GM18861 (cell line): ENCODE data around the gene GPS2.
"Not testable (repeated sequence)": the region's sequence is repeated elsewhere in the genome, so short reads cannot be mapped to it uniquely, and the experiment has no call there.

Experiments
- ATAC-seq: cut with Tn5 transposase; IDR thresholded peaks from one replicate; pipeline ENCODE4 v1.9.1; 2021; ENCODE audit not compliant: unreplicated experiment

Gene GPS2

GRCh38 chr17:7337600-7337999 is 22.4 kb upstream of the GPS2 start:
- not testable (repeated sequence) for ATAC-seq

- ATAC-seq = no peak
Measured at GRCh38 chr17:7336240-7337175, 21.3 kb upstream of the GPS2 start, which contains the start of gene ACAP1. TSS of gene ACAP1 (plus strand) at chr17:7336529. CDS start at chr17:7336735, 206 bp downstream.

DNA sequence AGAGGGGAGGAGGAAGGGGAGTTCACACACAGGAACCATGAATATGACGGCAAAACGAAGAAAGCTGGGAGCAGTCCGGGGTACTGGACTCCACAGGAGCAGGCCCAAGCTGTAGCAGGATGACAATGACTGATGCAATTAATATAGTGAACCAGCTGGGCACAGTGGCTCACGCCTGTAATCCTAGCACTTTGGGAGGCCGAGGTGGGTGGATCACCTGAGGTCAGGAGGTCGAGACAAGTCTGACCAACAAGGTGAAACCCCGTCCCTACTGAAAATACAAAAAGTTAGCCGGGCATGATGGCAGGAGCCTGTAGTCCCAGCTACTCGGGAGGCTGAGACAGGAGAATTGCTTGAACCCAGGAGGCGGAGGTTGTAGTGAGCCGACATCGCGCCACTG is 20.6 kb upstream of the GPS2 start:
- not testable (repeated sequence) for ATAC-seq

GRCh38 chr17:7334938-7335538 is 19.9 kb upstream of the GPS2 start:
- ATAC-seq = no peak

DNA sequence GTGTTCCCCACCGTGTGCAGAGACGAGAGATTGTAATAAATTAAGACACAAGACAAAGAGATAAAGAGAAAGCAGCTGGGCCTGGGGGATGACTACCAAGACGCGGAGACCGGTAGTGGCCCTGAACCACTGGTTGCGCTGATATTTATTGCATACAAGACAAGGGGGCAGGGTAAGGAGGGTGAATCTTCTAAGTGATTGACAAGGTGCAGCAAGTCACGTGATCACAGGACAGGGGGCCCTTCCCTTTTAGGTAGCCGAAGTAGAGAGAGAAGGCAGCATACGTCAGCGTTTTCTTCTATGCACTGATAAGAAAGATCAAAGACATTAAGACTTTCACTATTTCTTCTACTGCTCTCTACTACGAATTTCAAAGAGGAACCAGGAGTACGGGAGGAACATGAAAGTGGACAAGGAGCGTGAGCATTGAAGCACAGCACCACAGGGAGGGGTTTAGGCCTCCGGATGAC is 17.5 kb upstream of the GPS2 start:
- ATAC-seq = not testable (repeated sequence)

- ATAC-seq = no peak
Measured at GRCh38 chr17:7332111-7332510, 17.0 kb upstream of the GPS2 start.

DNA sequence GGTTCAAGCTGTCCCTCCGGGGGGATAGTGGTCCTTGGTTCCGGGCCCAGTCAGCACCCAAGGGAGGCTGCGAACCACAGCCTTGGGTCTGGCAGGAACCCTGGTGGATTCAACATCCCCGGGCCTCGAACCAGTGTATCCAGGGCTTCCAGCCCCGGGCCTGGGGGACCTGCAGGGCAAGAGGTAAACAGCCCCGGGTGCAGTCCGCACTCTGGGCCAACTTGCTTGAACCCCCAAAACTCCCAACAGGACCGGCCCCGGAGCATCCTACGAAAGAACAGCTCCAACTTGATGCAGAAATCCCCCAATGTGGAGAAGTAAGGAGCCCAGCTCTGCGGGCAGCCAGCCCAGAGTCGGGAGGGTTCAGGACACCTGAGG is 15.5 kb upstream of the GPS2 start:
- no peak for ATAC-seq

DNA sequence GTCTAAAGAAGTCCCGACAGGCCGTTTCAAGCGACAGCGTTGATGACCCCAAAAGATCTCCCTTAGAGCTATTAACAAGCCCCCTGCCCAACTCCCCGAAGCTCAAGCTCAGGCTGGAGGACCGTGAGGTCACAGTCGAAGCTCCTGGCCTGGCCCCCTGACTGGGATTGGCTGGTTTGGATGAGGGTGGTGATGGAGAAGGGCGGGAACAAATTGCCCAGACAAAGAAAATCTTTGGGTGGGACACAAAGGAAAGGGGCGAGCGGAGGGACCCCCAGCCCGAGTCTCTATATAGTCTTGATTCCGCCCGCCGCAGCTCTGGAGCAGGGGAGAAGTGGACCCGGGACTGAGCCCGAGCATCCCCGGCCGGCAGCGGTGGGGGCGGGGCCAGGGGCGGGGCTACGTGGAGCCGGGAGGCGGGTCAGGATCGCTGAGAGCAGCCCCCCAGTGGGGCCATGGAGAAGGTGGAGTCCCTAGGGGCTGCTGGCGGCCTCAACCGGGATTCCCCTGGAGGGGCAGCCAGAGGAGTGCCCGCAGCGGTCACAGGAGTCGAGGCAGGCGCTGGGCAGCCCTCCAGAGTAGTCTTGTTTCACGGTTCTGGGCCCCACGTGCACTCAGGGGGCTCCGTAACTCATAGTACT is 15.0 kb upstream of the GPS2 start:
- ATAC-seq = peak; percentile 25

DNA sequence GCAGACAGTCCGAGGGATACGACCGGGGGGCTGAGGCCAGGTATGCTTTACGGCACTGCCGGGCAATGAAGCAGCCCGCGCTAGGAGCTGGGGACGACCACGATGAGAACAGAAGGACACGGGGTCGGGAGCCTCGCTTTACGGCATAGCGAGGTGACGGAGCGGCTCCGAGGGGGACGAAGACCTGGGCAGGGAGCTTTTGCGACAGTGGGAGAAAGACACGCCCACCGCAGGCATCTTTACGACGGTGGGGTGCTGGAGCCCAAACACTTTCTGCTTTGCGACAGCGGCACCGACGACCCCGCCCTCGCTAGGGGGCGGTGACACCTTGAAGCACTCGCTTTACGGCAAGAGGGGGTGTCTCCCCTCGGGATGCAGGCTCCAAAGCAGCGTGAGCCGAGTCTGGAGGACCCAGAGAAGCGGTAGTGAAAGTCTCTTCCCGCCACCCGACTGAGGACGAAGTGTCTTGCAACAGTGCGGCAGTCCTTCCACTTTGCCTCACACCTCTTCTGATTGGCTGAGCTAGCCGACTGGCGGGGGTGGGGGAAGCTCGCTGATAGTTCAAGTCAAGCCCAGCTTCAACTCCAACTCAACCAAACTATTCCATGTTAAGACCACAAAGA is 14.3 kb upstream of the GPS2 start:
- peak; percentile 54 for ATAC-seq

DNA sequence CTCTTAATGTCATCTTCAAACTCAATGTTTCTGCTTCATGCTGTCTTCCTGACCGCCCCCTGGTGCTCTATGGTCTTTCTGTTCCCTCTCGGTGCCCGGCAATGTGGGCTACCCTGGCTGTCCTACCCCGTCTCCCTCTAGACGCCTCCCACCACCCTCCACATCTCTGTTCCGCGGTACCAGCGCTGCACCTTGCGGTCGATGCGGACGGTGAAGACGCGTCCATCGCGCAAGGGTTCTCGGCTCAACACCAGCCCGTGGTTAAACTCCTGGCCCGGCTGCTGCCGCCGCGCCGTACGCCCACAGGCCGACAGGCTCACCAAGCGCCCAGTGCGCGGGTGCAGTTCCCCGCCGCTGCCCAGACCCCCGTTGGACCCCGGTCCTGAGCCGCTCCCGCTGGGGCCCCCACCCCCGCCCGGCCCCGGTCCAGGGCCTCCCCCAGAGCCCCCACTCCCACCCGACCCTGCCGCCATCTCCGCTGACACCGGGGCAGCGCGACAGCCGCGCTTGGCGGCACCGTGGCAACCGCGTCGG is 13.7 kb upstream of the GPS2 start, which contains the start of gene NEURL4:
NEURL4 (minus strand) TSS at position 496 of the 534 bp plus-strand sequence; CDS start at position 473, 23 bp downstream.
- no peak for ATAC-seq

DNA sequence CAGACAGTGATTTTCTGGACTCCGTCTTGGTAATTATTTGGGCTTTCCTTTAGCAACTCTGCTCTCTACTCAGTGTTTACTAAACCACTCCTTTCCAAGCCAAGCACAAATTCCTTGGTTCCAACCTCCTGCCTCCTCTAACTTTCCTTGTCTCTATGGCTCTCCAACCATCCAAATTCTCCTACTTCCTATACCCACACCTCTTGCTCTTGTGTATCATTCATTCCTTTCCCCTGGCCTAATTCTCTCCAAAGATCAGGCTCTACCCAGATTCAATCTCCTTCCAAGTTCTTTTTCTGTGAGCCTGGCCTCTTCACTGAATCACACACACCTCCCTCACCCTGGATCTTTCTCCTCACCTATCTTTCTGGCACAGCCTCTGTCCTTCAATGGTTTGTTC is 12.8 kb upstream of the GPS2 start:
- ATAC-seq = no peak

DNA sequence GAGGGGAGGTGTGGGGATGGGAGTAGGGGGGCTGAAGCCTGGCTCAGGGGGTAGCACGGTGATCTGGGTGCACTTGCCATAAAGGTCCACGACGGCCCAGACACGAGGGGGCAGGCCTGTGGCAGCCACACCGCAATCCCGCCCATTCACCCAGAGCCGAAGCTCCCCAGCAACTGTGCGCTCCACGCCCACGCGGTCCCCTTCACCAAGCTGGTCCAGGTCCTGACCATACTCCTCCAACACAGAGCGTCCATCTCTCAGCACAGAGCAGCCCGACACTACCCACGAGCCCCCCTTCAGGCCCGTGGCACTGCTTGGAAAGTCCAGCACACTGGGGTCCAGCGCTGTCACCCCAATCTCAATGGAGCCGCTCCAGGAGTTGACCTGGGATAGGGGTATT is 12.3 kb upstream of the GPS2 start:
- ATAC-seq = no peak

GRCh38 chr17:7327056-7327455 is 11.9 kb upstream of the GPS2 start:
- no peak for ATAC-seq

DNA sequence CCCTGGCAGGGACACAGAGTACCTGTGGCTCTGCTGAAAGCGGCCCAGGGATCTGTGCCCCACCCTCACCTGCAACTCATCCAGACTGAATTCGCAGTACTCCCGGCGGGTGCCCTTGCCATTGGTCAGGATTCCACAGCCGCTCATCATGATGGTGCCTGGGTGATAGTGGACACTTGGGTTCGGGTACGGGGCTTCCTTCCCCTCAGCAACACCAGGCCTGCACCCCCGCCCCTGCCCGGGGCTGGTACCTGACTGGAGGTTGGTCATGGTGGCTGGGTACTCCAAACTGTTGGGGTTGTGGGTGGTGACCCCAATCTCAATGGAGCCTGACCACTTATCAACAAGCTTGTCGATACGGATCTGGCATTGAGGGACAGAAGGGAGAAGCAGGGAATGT is 11.0 kb upstream of the GPS2 start:
- ATAC-seq = no peak

GRCh38 chr17:7325031-7325528 is 9.9 kb upstream of the GPS2 start:
- ATAC-seq = no peak

DNA sequence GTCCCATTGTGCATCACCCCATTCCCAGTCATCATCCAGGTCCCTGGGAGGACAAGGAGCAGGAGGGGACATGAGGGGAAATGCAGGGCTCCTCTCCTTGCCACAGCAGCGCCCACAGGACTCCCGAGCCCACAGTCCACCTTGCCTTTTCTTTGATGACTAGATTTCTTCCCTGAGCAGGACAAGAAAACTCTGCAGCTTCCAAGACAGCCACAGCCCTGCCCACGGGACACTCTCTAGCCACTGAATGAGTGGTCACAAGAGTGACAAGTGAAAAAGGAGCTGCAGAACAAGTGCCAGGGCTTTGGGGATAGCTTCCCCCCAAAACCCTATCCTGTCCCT is 9.2 kb upstream of the GPS2 start:
- no peak for ATAC-seq

- ATAC-seq = no peak
Measured at GRCh38 chr17:7323731-7324437, 8.7 kb upstream of the GPS2 start.

- ATAC-seq = no peak
Measured at GRCh38 chr17:7322520-7323194, 7.5 kb upstream of the GPS2 start.

DNA sequence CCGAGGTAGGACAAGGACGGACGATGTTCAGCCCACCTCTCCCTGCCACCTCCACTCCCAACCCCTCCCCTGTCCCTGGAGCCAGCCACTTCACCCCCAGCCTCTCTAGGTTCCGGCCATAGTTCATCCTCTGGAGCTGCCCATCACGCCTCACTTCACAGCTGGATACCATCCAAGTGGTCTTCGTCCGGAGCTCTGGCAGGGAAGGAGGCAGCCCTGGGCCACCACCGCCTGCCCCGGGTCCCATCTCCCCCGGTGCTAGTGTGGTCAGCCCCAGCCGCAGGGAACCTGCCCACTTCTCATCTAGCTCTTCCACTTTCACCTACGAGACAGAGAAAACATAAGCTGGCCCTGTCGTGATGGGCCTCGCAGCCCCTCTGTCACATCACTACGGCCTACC is 6.3 kb upstream of the GPS2 start:
- ATAC-seq = no peak
